Measurements from ENCODE around the gene CPNE7.

Gene CPNE7

GRCh38 chr16:89575247-89576152 is at the start of gene CPNE7:
CPNE7 (plus strand) TSS chr16:89575758; CDS start chr16:89575898, 140 bp downstream.
- Mint-ChIP-seq H3K27ac (no peak within 1 kb of the TSS), H3K4me1 (peaks cover 26% of the 10 kb centered on the region), H3K36me3 (no peaks in the 10 kb centered on the region), H3K9me3 (no peaks in the 10 kb centered on the region), H3K27me3 (peaks cover 71% of the 10 kb centered on the region), H3K4me3 (peak within 1 kb of the TSS; percentile 33)
- no peak for DNase-seq
- CTCF ChIA-PET, result no interaction called here

GRCh38 chr16:89529097-89529496 is 46.5 kb upstream of the CPNE7 start:
- CTCF ChIA-PET, result no interaction called here
- DNase-seq, result no peak
- no peak overlapping the region for H3K27ac Mint-ChIP-seq
- H3K4me1 Mint-ChIP-seq, result peaks cover 8% of the 10 kb centered on the region
- H3K9me3 Mint-ChIP-seq, result no peaks in the 10 kb centered on the region
- no peak overlapping the region for H3K4me3 Mint-ChIP-seq
- peaks cover 59% of the 10 kb centered on the region for H3K36me3 Mint-ChIP-seq
- no peaks in the 10 kb centered on the region for H3K27me3 Mint-ChIP-seq

GRCh38 chr16:89530401-89531381 is 44.9 kb upstream of the CPNE7 start:
- H3K4me1 Mint-ChIP-seq, result peaks cover 24% of the 10 kb centered on the region
- no peaks in the 10 kb centered on the region for H3K9me3 Mint-ChIP-seq
- H3K36me3 Mint-ChIP-seq, result peaks cover 65% of the 10 kb centered on the region
- H3K27ac Mint-ChIP-seq, result no peak overlapping the region
- CTCF ChIA-PET, result interaction anchor here (1.6 kb wide), 1 partner anchor 22 kb away, joined by 5 read pairs; no protein-coding TSS in a partner anchor
- H3K4me3 Mint-ChIP-seq, result no peak overlapping the region
- DNase-seq, result no peak
- no peaks in the 10 kb centered on the region for H3K27me3 Mint-ChIP-seq

- H3K36me3 Mint-ChIP-seq, result peaks cover 61% of the 10 kb centered on the region
These were observed 43.6 kb upstream of the CPNE7 start for GRCh38 chr16:89531821-89532526.

GRCh38 chr16:89534252-89534756 is 41.3 kb upstream of the CPNE7 start:
- Mint-ChIP-seq H3K27me3 (no peaks in the 10 kb centered on the region), H3K27ac (peak overlapping the region; percentile 94), H3K4me3 (peak overlapping the region; percentile 32), H3K36me3 (peaks cover 56% of the 10 kb centered on the region), H3K4me1 (peaks cover 24% of the 10 kb centered on the region), H3K9me3 (no peaks in the 10 kb centered on the region)
- CTCF ChIA-PET, result interaction anchor here (0.8 to 1.7 kb wide), 2 partner anchors 23 to 25 kb away, joined by 3 to 5 read pairs; no protein-coding TSS in a partner anchor
- DNase-seq, result peak; percentile 70

More at GRCh38 chr16:89531821-89532526, 43.6 kb upstream of the CPNE7 start:
- peak overlapping the region; percentile 62 for H3K27ac Mint-ChIP-seq
- no peak for DNase-seq
- no peak overlapping the region for H3K4me3 Mint-ChIP-seq
- H3K9me3 Mint-ChIP-seq, result no peaks in the 10 kb centered on the region
- peaks cover 24% of the 10 kb centered on the region for H3K4me1 Mint-ChIP-seq
- no peaks in the 10 kb centered on the region for H3K27me3 Mint-ChIP-seq
- CTCF ChIA-PET, result interaction anchor here (0.8 to 1.6 kb wide), 2 partner anchors 21 to 25 kb away, joined by 3 to 5 read pairs; no protein-coding TSS in a partner anchor

- Mint-ChIP-seq H3K27me3 (no peaks in the 10 kb centered on the region), H3K36me3 (peaks cover 50% of the 10 kb centered on the region), H3K9me3 (no peaks in the 10 kb centered on the region), H3K27ac (peak overlapping the region; percentile 24), H3K4me3 (no peak overlapping the region), H3K4me1 (peaks cover 24% of the 10 kb centered on the region)
- CTCF ChIA-PET, result no interaction called here
- DNase-seq, result no peak
These were observed 39.2 kb upstream of the CPNE7 start for GRCh38 chr16:89536371-89536770.

- Mint-ChIP-seq H3K9me3 (no peaks in the 10 kb centered on the region), H3K4me3 (no peak overlapping the region), H3K4me1 (peaks cover 24% of the 10 kb centered on the region), H3K27ac (peak overlapping the region; percentile 24), H3K27me3 (no peaks in the 10 kb centered on the region), H3K36me3 (peaks cover 46% of the 10 kb centered on the region)
- CTCF ChIA-PET, result interaction anchor here (0.9 kb wide), 1 partner anchor 13 kb away, joined by 4 read pairs; no protein-coding TSS in a partner anchor
- no peak for DNase-seq
These were observed 38.5 kb upstream of the CPNE7 start for GRCh38 chr16:89536886-89537548.

GRCh38 chr16:89537549-89537925 is 38.0 kb upstream of the CPNE7 start:
- Mint-ChIP-seq H3K4me1 (peaks cover 24% of the 10 kb centered on the region), H3K4me3 (no peak overlapping the region), H3K27ac (peak overlapping the region; percentile 19), H3K36me3 (peaks cover 42% of the 10 kb centered on the region), H3K27me3 (no peaks in the 10 kb centered on the region), H3K9me3 (no peaks in the 10 kb centered on the region)
- CTCF ChIA-PET, result interaction anchor here (0.9 kb wide), 1 partner anchor 12 kb away, joined by 4 read pairs; no protein-coding TSS in a partner anchor
- DNase-seq, result no peak

- no peaks in the 10 kb centered on the region for H3K27me3 Mint-ChIP-seq
- peaks cover 34% of the 10 kb centered on the region for H3K36me3 Mint-ChIP-seq
- DNase-seq, result no peak
- CTCF ChIA-PET, result no interaction called here
- no peak overlapping the region for H3K4me3 Mint-ChIP-seq
- peak overlapping the region; percentile 49 for H3K27ac Mint-ChIP-seq
- no peaks in the 10 kb centered on the region for H3K9me3 Mint-ChIP-seq
- H3K4me1 Mint-ChIP-seq, result peaks cover 24% of the 10 kb centered on the region
These were observed 37.3 kb upstream of the CPNE7 start for GRCh38 chr16:89538286-89538685.

GRCh38 chr16:89540557-89540956 is 35.0 kb upstream of the CPNE7 start:
- H3K4me3 Mint-ChIP-seq, result no peak overlapping the region
- no peak for DNase-seq
- H3K27ac Mint-ChIP-seq, result no peak overlapping the region
- peaks cover 19% of the 10 kb centered on the region for H3K36me3 Mint-ChIP-seq
- H3K27me3 Mint-ChIP-seq, result no peaks in the 10 kb centered on the region
- no peaks in the 10 kb centered on the region for H3K9me3 Mint-ChIP-seq
- H3K4me1 Mint-ChIP-seq, result peaks cover under 1% of the 10 kb centered on the region
- CTCF ChIA-PET, result interaction anchor here (0.7 kb wide), 1 partner anchor 367 kb away, joined by 3 read pairs; no protein-coding TSS in a partner anchor

GRCh38 chr16:89541792-89542191 is 33.8 kb upstream of the CPNE7 start:
- CTCF ChIA-PET, result no interaction called here
- Mint-ChIP-seq H3K4me3 (no peak overlapping the region), H3K4me1 (no peaks in the 10 kb centered on the region), H3K36me3 (peaks cover 20% of the 10 kb centered on the region), H3K27me3 (no peaks in the 10 kb centered on the region), H3K9me3 (no peaks in the 10 kb centered on the region), H3K27ac (no peak overlapping the region)
- no peak for DNase-seq

- no peak for DNase-seq
- no peaks in the 10 kb centered on the region for H3K9me3 Mint-ChIP-seq
- CTCF ChIA-PET, result no interaction called here
- H3K4me1 Mint-ChIP-seq, result peaks cover 13% of the 10 kb centered on the region
- no peaks in the 10 kb centered on the region for H3K27me3 Mint-ChIP-seq
- peaks cover 19% of the 10 kb centered on the region for H3K36me3 Mint-ChIP-seq
- no peak overlapping the region for H3K27ac Mint-ChIP-seq
- no peak overlapping the region for H3K4me3 Mint-ChIP-seq
These were observed 31.4 kb upstream of the CPNE7 start for GRCh38 chr16:89544113-89544512.

- CTCF ChIA-PET, result no interaction called here
- no peak for DNase-seq
- Mint-ChIP-seq H3K27me3 (no peaks in the 10 kb centered on the region), H3K27ac (no peak overlapping the region), H3K4me1 (peaks cover 18% of the 10 kb centered on the region), H3K9me3 (no peaks in the 10 kb centered on the region), H3K36me3 (peaks cover 25% of the 10 kb centered on the region), H3K4me3 (no peak overlapping the region)
These were observed 30.9 kb upstream of the CPNE7 start for GRCh38 chr16:89544713-89545043.
